ENCODE data around the gene CDK14. TPM values are rescaled to one million over a fixed set of nuclear protein-coding genes. Genes with fewer than 3 reads are reported as not detected.

CDK14 gene
- total and polyA plus RNA-seq, 5 donors from 2014 or later, result 0.58 to 4.0 (median 2.3) TPM

DNA sequence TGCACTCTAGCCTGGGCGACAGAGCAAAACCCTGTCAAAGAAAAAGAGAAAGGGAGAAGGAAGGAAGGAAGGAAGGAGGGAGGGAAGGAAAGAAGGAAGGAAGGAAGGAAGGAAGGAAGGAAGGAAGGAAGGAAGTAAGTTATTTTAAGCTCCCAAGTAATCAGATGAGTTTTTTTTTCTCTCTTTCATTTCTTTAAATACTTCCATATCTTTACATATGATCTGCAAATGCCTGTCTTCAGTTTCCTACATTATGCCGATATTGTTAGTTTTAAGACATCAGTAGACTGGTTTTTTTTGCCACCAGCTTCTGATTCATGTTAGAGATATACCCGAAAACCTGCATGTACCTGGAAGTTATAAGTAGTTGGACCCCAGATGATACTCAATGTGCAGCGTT is 495.5 kb downstream of the CDK14 start:
- H3K9me3 ChIP-seq (ENCODE audit: control insufficient read depth in 2 of 2, low read length in 2 of 2), result no peaks in the 10 kb centered on the region
- Mint-ChIP-seq H3K36me3 (no peaks in the 10 kb centered on the region), H3K27me3 (peaks cover 4% of the 10 kb centered on the region), H3K4me1 (no peaks in the 10 kb centered on the region), H3K27ac (no peak overlapping the region), H3K4me3 (no peak overlapping the region), H3K9me3 (peaks cover 0 to 3% (median 0%) of the 10 kb centered on the region in 7 donors)
- no peaks in the 10 kb centered on the region for H3K27me3 ChIP-seq (ENCODE audit: control insufficient read depth, insufficient read depth, low read length)
- H3K36me3 ChIP-seq (ENCODE audit: control insufficient read depth, insufficient read depth, low read length), result no peaks in the 10 kb centered on the region
- no peak for DNase-seq
- H3K4me1 ChIP-seq (ENCODE audit: control insufficient read depth, insufficient read depth, low read length, poor library complexity, severe bottlenecking), result no peaks in the 10 kb centered on the region
- H3K4me3 ChIP-seq (ENCODE audit: low read depth, low read length), result no peak overlapping the region
- ATAC-seq (ENCODE audit: low read depth in 2 of 2), result no peak
- no peak overlapping the region for H3K27ac ChIP-seq (ENCODE audit: insufficient read depth, low read length, poor library complexity, severe bottlenecking)

DNA sequence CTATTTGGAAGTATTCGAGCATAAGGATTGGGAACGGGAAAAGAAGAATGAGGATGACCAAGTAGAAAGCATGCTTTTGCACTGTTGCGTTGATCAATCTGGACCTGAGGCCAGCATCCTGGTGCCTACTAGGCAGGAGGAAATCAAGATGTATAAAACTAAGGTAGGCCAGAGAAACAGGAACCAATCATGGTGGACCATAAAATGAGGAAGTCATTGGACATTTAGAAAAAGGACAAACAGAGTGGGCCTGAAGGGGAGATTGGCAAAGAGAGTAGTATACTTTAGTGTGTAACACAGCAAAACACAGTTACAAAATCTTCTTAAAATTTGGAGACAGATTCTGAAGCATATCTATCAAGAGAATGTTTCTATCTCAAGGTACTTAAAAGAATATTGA is 497.1 kb downstream of the CDK14 start:
- Histone ChIP-seq H3K36me3 (ENCODE audit: control insufficient read depth, insufficient read depth, low read length) (no peaks in the 10 kb centered on the region), H3K4me3 (ENCODE audit: low read depth, low read length) (no peak overlapping the region), H3K4me1 (ENCODE audit: control insufficient read depth, insufficient read depth, low read length, poor library complexity, severe bottlenecking) (no peaks in the 10 kb centered on the region), H3K9me3 (ENCODE audit: control insufficient read depth in 2 of 2, low read length in 2 of 2) (no peaks in the 10 kb centered on the region), H3K27me3 (ENCODE audit: control insufficient read depth, insufficient read depth, low read length) (no peaks in the 10 kb centered on the region), H3K27ac (ENCODE audit: insufficient read depth, low read length, poor library complexity, severe bottlenecking) (no peak overlapping the region)
- H3K27ac Mint-ChIP-seq, result no peak overlapping the region
- peaks cover 0 to 3% (median 0%) of the 10 kb centered on the region in 7 donors for H3K9me3 Mint-ChIP-seq
- ATAC-seq (ENCODE audit: low read depth in 2 of 2), result no peak
- peaks cover 4% of the 10 kb centered on the region for H3K27me3 Mint-ChIP-seq
- DNase-seq, result no peak
- no peaks in the 10 kb centered on the region for H3K4me1 Mint-ChIP-seq
- no peak overlapping the region for H3K4me3 Mint-ChIP-seq
- no peaks in the 10 kb centered on the region for H3K36me3 Mint-ChIP-seq

DNA sequence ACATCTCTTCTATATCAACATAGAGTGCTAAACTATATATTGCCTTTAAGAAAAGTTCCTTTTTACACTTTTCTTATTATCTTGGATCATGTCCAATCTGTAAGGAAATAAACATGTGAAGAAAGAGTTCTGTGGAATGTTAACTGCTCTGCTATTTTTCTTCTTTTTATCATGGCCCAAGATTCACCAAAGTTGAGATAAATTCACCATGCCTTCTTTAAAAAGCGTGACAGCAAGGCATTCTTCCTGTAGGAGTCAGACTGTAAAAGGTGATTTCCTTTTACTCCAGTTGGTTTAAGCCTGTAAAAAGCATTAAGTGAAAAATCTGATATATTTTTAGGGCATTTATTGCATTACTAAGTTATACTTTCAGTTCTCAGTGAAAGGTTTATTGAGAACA is 502.4 kb downstream of the CDK14 start:
- Mint-ChIP-seq H3K27me3 (peaks cover 4% of the 10 kb centered on the region), H3K9me3 (peaks cover 0 to 4% (median 0%) of the 10 kb centered on the region in 7 donors), H3K36me3 (no peaks in the 10 kb centered on the region), H3K4me1 (no peaks in the 10 kb centered on the region), H3K27ac (no peak overlapping the region), H3K4me3 (no peak overlapping the region)
- Histone ChIP-seq H3K27ac (ENCODE audit: insufficient read depth, low read length, poor library complexity, severe bottlenecking) (no peak overlapping the region), H3K27me3 (ENCODE audit: control insufficient read depth, insufficient read depth, low read length) (no peaks in the 10 kb centered on the region), H3K4me3 (ENCODE audit: low read depth, low read length) (no peak overlapping the region), H3K4me1 (ENCODE audit: control insufficient read depth, insufficient read depth, low read length, poor library complexity, severe bottlenecking) (no peaks in the 10 kb centered on the region), H3K9me3 (ENCODE audit: control insufficient read depth in 2 of 2, low read length in 2 of 2) (no peaks in the 10 kb centered on the region), H3K36me3 (ENCODE audit: control insufficient read depth, insufficient read depth, low read length) (no peaks in the 10 kb centered on the region)
- DNase-seq, result no peak
- ATAC-seq (ENCODE audit: low read depth in 2 of 2), result no peak

DNA sequence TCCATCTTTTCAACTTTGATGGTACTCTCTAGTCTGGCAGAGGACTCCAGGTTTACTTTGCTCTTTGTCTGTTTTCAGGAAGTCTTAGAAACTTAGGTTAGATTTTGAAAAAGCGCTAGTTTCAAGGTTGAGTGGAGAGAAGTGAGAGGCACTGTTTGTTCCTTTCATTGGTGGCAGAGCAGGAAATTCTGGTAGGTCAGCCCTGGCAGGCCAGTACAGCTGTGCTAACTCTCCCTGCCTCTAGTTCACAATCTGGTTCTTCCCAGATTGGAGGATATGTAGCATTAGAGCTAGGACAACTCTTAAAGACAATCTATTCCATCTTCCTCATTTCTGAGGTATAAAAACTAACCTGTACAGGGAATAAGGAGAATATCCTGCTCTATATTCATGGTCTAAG is 507.2 kb downstream of the CDK14 start:
- H3K36me3 Mint-ChIP-seq, result no peaks in the 10 kb centered on the region
- Histone ChIP-seq H3K27ac (ENCODE audit: insufficient read depth, low read length, poor library complexity, severe bottlenecking) (no peak overlapping the region), H3K4me3 (ENCODE audit: low read depth, low read length) (no peak overlapping the region), H3K36me3 (ENCODE audit: control insufficient read depth, insufficient read depth, low read length) (no peaks in the 10 kb centered on the region), H3K9me3 (ENCODE audit: control insufficient read depth in 2 of 2, low read length in 2 of 2) (no peaks in the 10 kb centered on the region), H3K4me1 (ENCODE audit: control insufficient read depth, insufficient read depth, low read length, poor library complexity, severe bottlenecking) (no peaks in the 10 kb centered on the region), H3K27me3 (ENCODE audit: control insufficient read depth, insufficient read depth, low read length) (no peaks in the 10 kb centered on the region)
- H3K4me3 Mint-ChIP-seq, result no peak overlapping the region
- ATAC-seq (ENCODE audit: low read depth in 2 of 2), result no peak
- H3K27ac Mint-ChIP-seq, result no peak overlapping the region
- peaks cover 4% of the 10 kb centered on the region for H3K27me3 Mint-ChIP-seq
- H3K4me1 Mint-ChIP-seq, result no peaks in the 10 kb centered on the region
- H3K9me3 Mint-ChIP-seq, result peaks cover 0 to 4% (median 0%) of the 10 kb centered on the region in 7 donors
- DNase-seq, result no peak

DNA sequence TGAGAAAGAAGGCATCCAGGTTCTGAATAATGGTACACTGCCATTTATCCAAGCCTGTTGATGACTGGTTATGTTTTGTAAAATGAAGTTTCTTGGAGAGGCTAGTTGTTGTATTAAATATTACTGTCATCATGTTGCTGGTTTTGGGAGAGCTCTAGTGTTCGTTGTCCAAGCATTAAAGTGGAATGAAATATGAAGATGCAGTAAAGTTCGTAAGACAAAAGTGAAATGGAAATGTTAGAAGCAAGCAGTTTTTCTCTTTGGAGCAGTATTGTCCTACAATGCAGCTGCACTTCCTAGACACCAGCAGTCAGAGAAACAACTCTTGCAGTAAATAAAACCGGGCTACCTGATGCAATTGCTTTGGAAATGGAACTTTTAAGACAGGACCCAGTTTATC is 511.3 kb downstream of the CDK14 start:
- H3K4me3 Mint-ChIP-seq, result no peak overlapping the region
- no peak overlapping the region for H3K4me3 ChIP-seq (ENCODE audit: low read depth, low read length)
- H3K4me1 ChIP-seq (ENCODE audit: control insufficient read depth, insufficient read depth, low read length, poor library complexity, severe bottlenecking), result no peaks in the 10 kb centered on the region
- no peaks in the 10 kb centered on the region for H3K9me3 ChIP-seq (ENCODE audit: control insufficient read depth in 2 of 2, low read length in 2 of 2)
- H3K36me3 ChIP-seq (ENCODE audit: control insufficient read depth, insufficient read depth, low read length), result no peaks in the 10 kb centered on the region
- H3K4me1 Mint-ChIP-seq, result no peaks in the 10 kb centered on the region
- peaks cover 0 to 4% (median 0%) of the 10 kb centered on the region in 7 donors for H3K9me3 Mint-ChIP-seq
- no peak overlapping the region for H3K27ac ChIP-seq (ENCODE audit: insufficient read depth, low read length, poor library complexity, severe bottlenecking)
- H3K27me3 Mint-ChIP-seq, result no peaks in the 10 kb centered on the region
- ATAC-seq (ENCODE audit: low read depth in 2 of 2) (no peak), DNase-seq (no peak)
- H3K27ac Mint-ChIP-seq, result no peak overlapping the region
- H3K36me3 Mint-ChIP-seq, result no peaks in the 10 kb centered on the region
- no peaks in the 10 kb centered on the region for H3K27me3 ChIP-seq (ENCODE audit: control insufficient read depth, insufficient read depth, low read length)

DNA sequence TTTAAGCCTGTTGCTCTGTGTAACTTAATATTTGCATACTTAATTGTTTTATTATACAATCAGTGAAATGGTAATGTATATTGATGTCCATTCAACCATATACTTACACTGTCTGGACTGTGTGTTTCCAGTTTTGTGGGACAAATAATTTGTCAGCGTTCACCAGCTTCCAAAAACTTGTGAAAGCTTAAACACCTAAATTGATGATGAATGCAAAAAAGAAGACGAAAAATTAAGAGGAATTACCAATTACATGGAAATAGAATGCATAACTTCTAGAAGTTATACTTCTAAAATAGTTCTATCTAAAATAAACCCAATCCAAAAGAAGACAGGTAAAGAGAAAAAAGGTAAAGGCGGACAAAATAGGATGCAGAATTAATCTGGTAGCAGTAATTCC is 513.1 kb downstream of the CDK14 start:
- ATAC-seq (ENCODE audit: low read depth in 2 of 2), result no peak
- Histone ChIP-seq H3K9me3 (ENCODE audit: control insufficient read depth in 2 of 2, low read length in 2 of 2) (no peaks in the 10 kb centered on the region), H3K27me3 (ENCODE audit: control insufficient read depth, insufficient read depth, low read length) (no peaks in the 10 kb centered on the region), H3K36me3 (ENCODE audit: control insufficient read depth, insufficient read depth, low read length) (no peaks in the 10 kb centered on the region), H3K27ac (ENCODE audit: insufficient read depth, low read length, poor library complexity, severe bottlenecking) (no peak overlapping the region), H3K4me3 (ENCODE audit: low read depth, low read length) (no peak overlapping the region), H3K4me1 (ENCODE audit: control insufficient read depth, insufficient read depth, low read length, poor library complexity, severe bottlenecking) (no peaks in the 10 kb centered on the region)
- Mint-ChIP-seq H3K4me3 (no peak overlapping the region), H3K4me1 (no peaks in the 10 kb centered on the region), H3K36me3 (no peaks in the 10 kb centered on the region), H3K9me3 (no peaks in the 10 kb centered on the region), H3K27me3 (no peaks in the 10 kb centered on the region), H3K27ac (no peak overlapping the region)
- no peak for DNase-seq

DNA sequence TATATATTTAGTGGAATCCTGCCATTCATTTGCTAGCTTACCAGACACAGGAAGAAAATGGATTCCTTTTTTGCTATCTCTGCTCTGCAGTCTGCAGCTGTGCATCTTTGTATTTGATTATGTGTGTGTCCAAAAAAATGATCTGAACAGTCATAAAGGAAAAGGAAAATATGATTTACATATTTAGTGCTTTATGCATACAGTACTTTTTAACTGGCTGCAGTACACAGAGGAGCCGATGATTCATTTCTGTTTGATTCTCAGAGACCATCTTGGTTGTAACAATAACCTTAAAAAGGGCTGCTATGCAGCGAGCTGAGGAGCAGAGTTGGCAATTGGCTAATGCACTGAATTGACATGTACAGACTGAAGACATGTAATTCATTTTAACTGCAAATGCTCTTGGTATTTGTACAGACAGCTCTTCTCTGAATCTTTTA is 516.8 kb downstream of the CDK14 start:
- no peaks in the 10 kb centered on the region for H3K36me3 Mint-ChIP-seq
- DNase-seq (no peak), ATAC-seq (ENCODE audit: low read depth in 2 of 2) (no peak)
- H3K4me1 Mint-ChIP-seq, result no peaks in the 10 kb centered on the region
- H3K27ac Mint-ChIP-seq, result no peak overlapping the region
- Histone ChIP-seq H3K27ac (ENCODE audit: insufficient read depth, low read length, poor library complexity, severe bottlenecking) (no peak overlapping the region), H3K4me3 (ENCODE audit: low read depth, low read length) (no peak overlapping the region), H3K9me3 (ENCODE audit: control insufficient read depth in 2 of 2, low read length in 2 of 2) (no peaks in the 10 kb centered on the region), H3K27me3 (ENCODE audit: control insufficient read depth, insufficient read depth, low read length) (no peaks in the 10 kb centered on the region), H3K36me3 (ENCODE audit: control insufficient read depth, insufficient read depth, low read length) (no peaks in the 10 kb centered on the region), H3K4me1 (ENCODE audit: control insufficient read depth, insufficient read depth, low read length, poor library complexity, severe bottlenecking) (no peaks in the 10 kb centered on the region)
- H3K27me3 Mint-ChIP-seq, result no peaks in the 10 kb centered on the region
- H3K9me3 Mint-ChIP-seq, result peaks cover 0 to 2% (median 0%) of the 10 kb centered on the region in 7 donors
- no peak overlapping the region for H3K4me3 Mint-ChIP-seq

DNA sequence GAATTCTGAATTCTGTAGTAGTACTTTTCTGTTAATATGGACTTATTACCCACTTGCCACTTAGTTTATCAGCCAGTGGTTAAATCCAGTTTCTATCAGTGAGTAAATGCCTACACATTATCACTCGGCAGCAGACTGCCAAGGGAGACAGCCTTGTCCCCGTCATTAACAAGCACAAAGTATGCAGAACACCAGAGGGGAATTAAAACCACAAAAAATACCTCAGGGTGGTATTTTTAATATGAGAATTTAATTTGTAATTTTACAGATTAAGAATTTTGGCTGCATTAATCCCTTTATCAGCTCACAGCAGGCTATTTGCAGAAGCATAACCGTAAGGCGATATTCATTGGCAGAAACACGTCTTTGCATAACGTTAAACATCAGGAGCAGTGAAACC is 518.1 kb downstream of the CDK14 start:
- Histone ChIP-seq H3K4me3 (ENCODE audit: low read depth, low read length) (no peak overlapping the region), H3K36me3 (ENCODE audit: control insufficient read depth, insufficient read depth, low read length) (no peaks in the 10 kb centered on the region), H3K27me3 (ENCODE audit: control insufficient read depth, insufficient read depth, low read length) (no peaks in the 10 kb centered on the region), H3K27ac (ENCODE audit: insufficient read depth, low read length, poor library complexity, severe bottlenecking) (no peak overlapping the region), H3K9me3 (ENCODE audit: control insufficient read depth in 2 of 2, low read length in 2 of 2) (no peaks in the 10 kb centered on the region), H3K4me1 (ENCODE audit: control insufficient read depth, insufficient read depth, low read length, poor library complexity, severe bottlenecking) (no peaks in the 10 kb centered on the region)
- H3K9me3 Mint-ChIP-seq, result peaks cover 0 to 2% (median 0%) of the 10 kb centered on the region in 7 donors
- H3K27me3 Mint-ChIP-seq, result no peaks in the 10 kb centered on the region
- ATAC-seq (ENCODE audit: low read depth in 2 of 2) (no peak), DNase-seq (no peak)
- H3K4me1 Mint-ChIP-seq, result no peaks in the 10 kb centered on the region
- H3K4me3 Mint-ChIP-seq, result no peak overlapping the region
- H3K36me3 Mint-ChIP-seq, result no peaks in the 10 kb centered on the region
- H3K27ac Mint-ChIP-seq, result no peak overlapping the region
